NK-92 (cell line): ENCODE measurements around the gene ADCY5.

Source experiments
- DNase-seq: peaks from one replicate; lab custom pipeline; 2025; ENCODE audit not compliant: unreplicated experiment; lab: John Stamatoyannopoulos, UW

ADCY5 gene

GRCh38 chr3:123389628-123389918 is 59.3 kb downstream of the ADCY5 start:
- DNase-seq, result no peak

GRCh38 chr3:123388811-123389627 is 59.9 kb downstream of the ADCY5 start:
- DNase-seq, result no peak

- no peak for DNase-seq
These were observed 60.8 kb downstream of the ADCY5 start for GRCh38 chr3:123388042-123388441.

GRCh38 chr3:123387532-123387931 is 61.4 kb downstream of the ADCY5 start:
- no peak for DNase-seq

GRCh38 chr3:123386477-123387040 is 62.3 kb downstream of the ADCY5 start:
- DNase-seq, result no peak

GRCh38 chr3:123385981-123386380 is 62.9 kb downstream of the ADCY5 start:
- DNase-seq, result no peak

- DNase-seq, result no peak
These were observed 63.4 kb downstream of the ADCY5 start for GRCh38 chr3:123385499-123385898.

GRCh38 chr3:123385001-123385401 is 63.9 kb downstream of the ADCY5 start:
- DNase-seq, result no peak

GRCh38 chr3:123384256-123384655 is 64.6 kb downstream of the ADCY5 start:
- DNase-seq, result no peak

- no peak for DNase-seq
These were observed 65.5 kb downstream of the ADCY5 start for GRCh38 chr3:123383091-123384053.

GRCh38 chr3:123380261-123380660 is 68.6 kb downstream of the ADCY5 start:
- DNase-seq, result no peak

GRCh38 chr3:123379041-123379830 is 69.7 kb downstream of the ADCY5 start:
- no peak for DNase-seq

- no peak for DNase-seq
These were observed 70.4 kb downstream of the ADCY5 start for GRCh38 chr3:123378409-123378915.

GRCh38 chr3:123377243-123377740 is 71.6 kb downstream of the ADCY5 start:
- DNase-seq, result no peak

GRCh38 chr3:123376451-123377242 is 72.2 kb downstream of the ADCY5 start:
- no peak for DNase-seq

GRCh38 chr3:123375014-123375940 is 73.6 kb downstream of the ADCY5 start:
- no peak for DNase-seq

GRCh38 chr3:123374016-123374415 is 74.9 kb downstream of the ADCY5 start:
- DNase-seq, result no peak

- no peak for DNase-seq
These were observed 75.4 kb downstream of the ADCY5 start for GRCh38 chr3:123373474-123373987.
